HEK293 (cell line): ENCODE measurements around the gene RIPK4.

ENCODE experiments used
- CTCF ChIA-PET: fragments of 350-600 bp; formaldehyde crosslinking; extraction: SDS; loops from one replicate; lab custom pipeline; 2021; ENCODE audit warnings: antibody characterized with exemption; lab: Yijun Ruan, JAX
- POLR2A ChIA-PET: fragments of 300-600 bp; formaldehyde crosslinking; extraction: SDS; loops from one replicate; lab custom pipeline; 2020; ENCODE audit warnings: antibody characterized with exemption, inconsistent platforms; lab: Yijun Ruan, JAX
- H3K27ac ChIP-seq: fragments of 200-500 bp; sonication (Bioruptor generic); 2 replicates; pipeline ENCODE4 v1.5.1; 2014; ENCODE audit warnings: low read depth, low read length, control low read depth, inconsistent platforms; ENCODE audit errors: extremely low read depth
- H3K36me3 ChIP-seq, 2 experiments: fragments of 200-500 bp in 1 of 2; sonication (Bioruptor generic) in 1 of 2; 1 replicate in 1 of 2; 2 replicates in 1 of 2; pipeline ENCODE4 v1.5.1; 2014 to 2017; ENCODE audit warnings: inconsistent platforms in 2 of 2, low read length in 2 of 2; ENCODE audit not compliant: control insufficient read depth in 2 of 2, insufficient read depth in 1 of 2
- H3K4me1 ChIP-seq: fragments of 200-500 bp; sonication (Bioruptor generic); 2 replicates; pipeline ENCODE4 v1.5.1; 2014; ENCODE audit warnings: mild to moderate bottlenecking, low read length, inconsistent platforms; ENCODE audit not compliant: control insufficient read depth, insufficient read depth
- H3K4me3 ChIP-seq: 2 replicates; pipeline ENCODE4 v1.5.1; 2011; ENCODE audit warnings: low read depth, mild to moderate bottlenecking, control low read depth, low read length, moderate library complexity
- H3K9me3 ChIP-seq: fragments of 200-500 bp; sonication (Bioruptor generic); 2 replicates; pipeline ENCODE4 v1.5.1; 2014; ENCODE audit warnings: low read depth, low read length, inconsistent platforms; ENCODE audit not compliant: control insufficient read depth, insufficient read depth
- HOXA7 ChIP-seq: sonication (generic); formaldehyde crosslinking; IDR thresholded peaks from 2 replicates; pipeline ENCODE4 v1.8.1; 2022; ENCODE audit warnings: missing genetic modification reagents, borderline replicate concordance
- PRDM2 ChIP-seq: fragments of 450-650 bp; formaldehyde crosslinking; IDR thresholded peaks from 2 replicates; pipeline ENCODE4 v1.5.1; 2016; ENCODE audit warnings: missing biosample characterization, missing genetic modification characterization, borderline replicate concordance
- ZNF121 ChIP-seq: fragments of 450-650 bp; formaldehyde crosslinking; IDR thresholded peaks from 2 replicates; pipeline ENCODE4 v1.5.1; 2016; ENCODE audit warnings: missing biosample characterization, missing genetic modification characterization
- ZNF16 ChIP-seq: fragments of 450-650 bp; formaldehyde crosslinking; IDR thresholded peaks from 2 replicates; pipeline ENCODE4 v1.5.1; 2016; ENCODE audit warnings: low read depth, missing biosample characterization, missing genetic modification characterization
- ZNF302 ChIP-seq: fragments of 450-650 bp; formaldehyde crosslinking; IDR thresholded peaks from 2 replicates; pipeline ENCODE4 v1.5.1; 2016; ENCODE audit warnings: missing biosample characterization, missing genetic modification characterization, low read depth
- ZNF350 ChIP-seq: fragments of 450-650 bp; formaldehyde crosslinking; IDR thresholded peaks from 2 replicates; pipeline ENCODE4 v1.5.0; 2017; ENCODE audit warnings: missing biosample characterization, mild to moderate bottlenecking, missing genetic modification characterization
- ZNF394 ChIP-seq: fragments of 450-650 bp; formaldehyde crosslinking; IDR thresholded peaks from 2 replicates; pipeline ENCODE4 v1.5.1; 2016; ENCODE audit warnings: missing biosample characterization, missing genetic modification characterization, mild to moderate bottlenecking, moderate library complexity, borderline replicate concordance
- ZNF404 ChIP-seq: fragments of 450-650 bp; formaldehyde crosslinking; IDR thresholded peaks from 2 replicates; pipeline ENCODE4 v1.5.1; 2017; ENCODE audit warnings: missing biosample characterization, missing genetic modification characterization
- ZNF426 ChIP-seq: fragments of 450-650 bp; formaldehyde crosslinking; IDR thresholded peaks from 2 replicates; pipeline ENCODE4 v1.5.1; 2017; ENCODE audit warnings: missing biosample characterization, missing genetic modification characterization, mild to moderate bottlenecking, inconsistent platforms, moderate library complexity
- ZNF530 ChIP-seq: fragments of 450-650 bp; formaldehyde crosslinking; IDR thresholded peaks from 2 replicates; pipeline ENCODE4 v1.5.1; 2016; ENCODE audit warnings: low read depth, missing biosample characterization, missing genetic modification characterization
- ZNF544 ChIP-seq: fragments of 450-650 bp; formaldehyde crosslinking; IDR thresholded peaks from 2 replicates; pipeline ENCODE4 v1.5.0; 2017; ENCODE audit warnings: missing biosample characterization, missing genetic modification characterization
- ZNF610 ChIP-seq: fragments of 450-650 bp; formaldehyde crosslinking; IDR thresholded peaks from 2 replicates; pipeline ENCODE4 v1.5.1; 2016; ENCODE audit warnings: missing biosample characterization, missing genetic modification characterization, borderline replicate concordance
- ZNF654 ChIP-seq: fragments of 450-650 bp; formaldehyde crosslinking; IDR thresholded peaks from 2 replicates; pipeline ENCODE4 v1.5.1; 2016; ENCODE audit warnings: low read depth, missing biosample characterization, missing genetic modification characterization
- ZNF76 ChIP-seq: fragments of 450-650 bp; formaldehyde crosslinking; IDR thresholded peaks from 2 replicates; pipeline ENCODE4; 2016; ENCODE audit warnings: low read depth, missing biosample characterization, missing genetic modification characterization, borderline replicate concordance
- ZNF785 ChIP-seq: fragments of 450-650 bp; formaldehyde crosslinking; IDR thresholded peaks from 2 replicates; pipeline ENCODE4 v1.5.1; 2016; ENCODE audit warnings: missing biosample characterization, missing genetic modification characterization
- ZNF830 ChIP-seq: fragments of 450-650 bp; IDR thresholded peaks from 2 replicates; pipeline ENCODE4 v1.5.0; 2018; ENCODE audit warnings: missing biosample characterization, missing genetic modification characterization, low read depth, mild to moderate bottlenecking, moderate library complexity
- ZNF843 ChIP-seq: fragments of 450-650 bp; formaldehyde crosslinking; IDR thresholded peaks from 2 replicates; pipeline ENCODE4 v1.5.1; 2016; ENCODE audit warnings: missing biosample characterization, missing genetic modification characterization
- TF ChIP-seq, protein P1 (sequence below): fragments of 450-650 bp; formaldehyde crosslinking; IDR thresholded peaks from 2 replicates; pipeline ENCODE4 v1.5.0; 2017; ENCODE audit warnings: missing biosample characterization, missing genetic modification characterization, borderline replicate concordance
- TF ChIP-seq, protein P2 (sequence below): fragments of 450-650 bp; formaldehyde crosslinking; IDR thresholded peaks from 2 replicates; pipeline ENCODE4 v1.5.1; 2016; ENCODE audit warnings: missing biosample characterization, missing genetic modification characterization

RIPK4 gene

DNA sequence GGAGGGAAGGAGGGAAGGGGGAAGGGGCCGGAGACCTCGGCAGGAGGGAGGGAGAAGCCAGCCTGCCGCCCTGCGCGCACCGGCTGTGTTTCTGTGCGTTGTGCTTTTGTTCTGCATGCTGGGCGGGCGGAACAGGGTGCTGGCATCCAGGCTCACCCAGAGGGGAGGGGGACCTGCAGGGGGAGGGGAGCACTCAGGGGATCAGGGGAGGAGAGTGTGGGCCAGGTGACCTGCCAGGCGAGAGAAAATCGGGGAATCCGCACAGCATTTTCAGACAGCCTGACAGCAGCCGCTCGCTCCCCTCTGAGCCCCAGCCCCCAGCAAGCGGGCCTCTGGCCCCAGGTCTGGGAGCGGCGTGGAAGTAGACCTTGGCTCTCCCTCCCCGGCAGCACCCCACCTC, 54.7 kb downstream of the RIPK4 start (continued):
- TF ChIP-seq, protein P1, sequence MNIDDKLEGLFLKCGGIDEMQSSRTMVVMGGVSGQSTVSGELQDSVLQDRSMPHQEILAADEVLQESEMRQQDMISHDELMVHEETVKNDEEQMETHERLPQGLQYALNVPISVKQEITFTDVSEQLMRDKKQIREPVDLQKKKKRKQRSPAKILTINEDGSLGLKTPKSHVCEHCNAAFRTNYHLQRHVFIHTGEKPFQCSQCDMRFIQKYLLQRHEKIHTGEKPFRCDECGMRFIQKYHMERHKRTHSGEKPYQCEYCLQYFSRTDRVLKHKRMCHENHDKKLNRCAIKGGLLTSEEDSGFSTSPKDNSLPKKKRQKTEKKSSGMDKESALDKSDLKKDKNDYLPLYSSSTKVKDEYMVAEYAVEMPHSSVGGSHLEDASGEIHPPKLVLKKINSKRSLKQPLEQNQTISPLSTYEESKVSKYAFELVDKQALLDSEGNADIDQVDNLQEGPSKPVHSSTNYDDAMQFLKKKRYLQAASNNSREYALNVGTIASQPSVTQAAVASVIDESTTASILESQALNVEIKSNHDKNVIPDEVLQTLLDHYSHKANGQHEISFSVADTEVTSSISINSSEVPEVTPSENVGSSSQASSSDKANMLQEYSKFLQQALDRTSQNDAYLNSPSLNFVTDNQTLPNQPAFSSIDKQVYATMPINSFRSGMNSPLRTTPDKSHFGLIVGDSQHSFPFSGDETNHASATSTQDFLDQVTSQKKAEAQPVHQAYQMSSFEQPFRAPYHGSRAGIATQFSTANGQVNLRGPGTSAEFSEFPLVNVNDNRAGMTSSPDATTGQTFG (tag by site-specific recombination): no peak
- TF ChIP-seq ZNF530 (tag by site-specific recombination) (no peak), ZNF610 (tag by site-specific recombination) (no peak)

- no peak overlapping the region for H3K27ac ChIP-seq
- no peak overlapping the region for H3K4me3 ChIP-seq
- peaks cover under 1% of the 10 kb centered on the region; the same call in 1 of the 2 replicates for H3K4me1 ChIP-seq
- TF ChIP-seq HOXA7: no peak
- no peak for TF ChIP-seq ZNF394 (tag by site-specific recombination)
- no peak for TF ChIP-seq ZNF76
- TF ChIP-seq ZNF843 (tag by site-specific recombination): no peak
- no peak for TF ChIP-seq ZNF16 (tag by site-specific recombination)
- TF ChIP-seq ZNF785: no peak
- no peak for TF ChIP-seq ZNF426
- no peak for TF ChIP-seq ZNF544 (tag by site-specific recombination)
- TF ChIP-seq ZNF654: no peak
- TF ChIP-seq PRDM2 (tag by site-specific recombination): no peak
- TF ChIP-seq ZNF404: no peak
- no peak for TF ChIP-seq ZNF830 (tag by site-specific recombination)
- no peak for TF ChIP-seq ZNF302 (tag by site-specific recombination)
- TF ChIP-seq ZNF350 (tag by site-specific recombination): no peak
- TF ChIP-seq, protein P2, sequence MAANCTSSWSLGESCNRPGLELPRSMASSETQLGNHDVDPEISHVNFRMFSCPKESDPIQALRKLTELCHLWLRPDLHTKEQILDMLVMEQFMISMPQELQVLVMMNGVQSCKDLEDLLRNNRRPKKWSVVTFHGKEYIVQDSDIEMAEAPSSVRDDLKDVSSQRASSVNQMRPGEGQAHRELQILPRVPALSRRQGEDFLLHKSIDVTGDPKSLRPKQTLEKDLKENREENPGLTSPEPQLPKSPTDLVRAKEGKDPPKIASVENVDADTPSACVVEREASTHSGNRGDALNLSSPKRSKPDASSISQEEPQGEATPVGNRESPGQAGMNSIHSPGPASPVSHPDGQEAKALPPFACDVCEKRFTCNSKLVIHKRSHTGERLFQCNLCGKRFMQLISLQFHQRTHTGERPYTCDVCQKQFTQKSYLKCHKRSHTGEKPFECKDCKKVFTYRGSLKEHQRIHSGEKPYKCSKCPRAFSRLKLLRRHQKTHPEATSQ (tag by site-specific recombination): no peak
- no peak for TF ChIP-seq ZNF121 (tag by site-specific recombination)
- no peaks in the 10 kb centered on the region for H3K36me3 ChIP-seq
- ChIA-PET CTCF (no interaction called here), POLR2A (no interaction called here)
- no peaks in the 10 kb centered on the region for H3K9me3 ChIP-seq
Observed at GRCh38 chr21:41711416-41712007, 55.3 kb downstream of the RIPK4 start.
